NOMO-1 treated with dmso at 0.1 percent for 144 hours (cell line): ENCODE data around the gene RNF224.
A peak's percentile ranks its signal among the peaks of the same experiment; 100 is the strongest.

Source experiments
- DNase-seq: peaks from one replicate; lab custom pipeline; 2025; ENCODE audit not compliant: unreplicated experiment; lab: John Stamatoyannopoulos, UW

The RNF224 gene

GRCh38 chr9:137225699-137226331 is 1.5 kb upstream of the RNF224 start:
- DNase-seq, result no peak

- DNase-seq, result no peak
Measured at GRCh38 chr9:137226338-137227053, 806 bp upstream of the RNF224 start.

- DNase-seq, result no peak
Measured at GRCh38 chr9:137227853-137228505, 677 bp downstream of the RNF224 start.

DNA sequence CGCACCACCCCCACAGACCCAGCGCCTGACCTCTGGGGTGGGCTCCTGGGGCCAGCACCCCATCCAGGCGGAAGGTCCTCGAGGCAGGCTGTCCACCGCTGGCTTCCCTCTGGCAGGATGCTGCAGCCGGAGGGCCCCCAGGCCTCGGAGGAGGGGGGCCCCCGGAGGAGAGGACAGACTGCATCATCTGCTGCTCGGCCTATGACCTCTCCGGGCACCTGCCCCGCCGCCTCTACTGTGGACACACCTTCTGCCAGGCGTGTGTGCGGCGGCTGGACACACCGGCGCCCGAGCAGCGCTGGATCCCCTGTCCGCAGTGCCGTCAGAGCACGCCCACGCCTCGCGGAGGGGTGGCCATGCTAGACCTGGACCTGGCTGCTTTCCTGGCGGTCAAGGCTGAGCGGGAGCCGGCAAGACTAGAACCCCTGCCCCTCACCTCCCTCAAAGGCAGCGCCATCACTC is 1.2 kb downstream of the RNF224 start:
- DNase-seq, result no peak

DNA sequence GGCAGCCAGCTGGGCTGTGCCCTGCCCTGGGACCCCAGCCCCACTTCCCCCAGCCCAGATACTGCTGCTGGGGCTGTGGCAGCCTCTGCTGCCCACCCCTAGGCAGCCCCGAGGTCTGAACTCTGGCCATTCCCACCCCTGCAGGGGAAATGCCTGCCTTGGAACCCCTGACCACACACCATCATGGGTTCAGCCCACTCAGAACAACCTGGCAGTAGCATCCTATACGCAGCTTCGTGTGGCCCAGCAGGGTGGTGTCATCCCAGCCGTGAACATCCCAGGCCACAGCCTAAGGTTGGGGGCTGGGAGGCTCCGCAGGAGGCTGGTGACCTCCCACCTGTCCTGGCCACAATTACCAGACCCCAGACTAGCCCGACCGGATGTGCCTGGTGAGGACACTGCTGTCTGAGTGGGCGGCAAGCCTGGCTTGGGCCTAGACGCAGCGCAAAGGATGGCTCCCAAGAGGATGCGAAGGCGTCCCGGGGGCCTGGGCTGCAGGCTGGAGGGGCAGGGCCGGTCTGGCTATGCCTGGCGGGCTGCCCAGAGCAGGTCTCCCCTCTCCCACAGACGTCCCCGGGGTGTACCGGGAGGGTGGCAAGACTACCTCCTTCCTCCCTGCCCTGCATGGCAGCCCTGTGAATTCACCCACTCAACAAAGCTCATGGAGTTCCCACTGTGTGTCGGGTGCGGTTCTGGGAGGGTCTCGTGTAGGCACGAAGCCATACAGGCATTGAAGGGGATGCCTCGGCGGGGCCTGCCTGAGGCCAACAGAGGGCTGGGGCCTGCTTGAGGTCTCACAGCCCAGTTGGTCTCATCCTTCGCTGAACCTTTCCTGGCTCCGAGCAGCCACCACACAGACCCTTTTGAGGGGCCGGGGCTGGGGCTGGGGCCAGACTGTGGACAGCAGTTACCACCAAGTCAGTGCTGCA is 1.9 kb downstream of the RNF224 start:
- no peak for DNase-seq

GRCh38 chr9:137229903-137230704 is 2.8 kb downstream of the RNF224 start:
- DNase-seq, result no peak

GRCh38 chr9:137230705-137231371 is 3.5 kb downstream of the RNF224 start, which contains the start of gene SLC34A3:
SLC34A3 (plus strand) TSS chr9:137230901; CDS start chr9:137231703, 802 bp downstream.
- DNase-seq, result no peak

GRCh38 chr9:137231372-137232039 is 4.2 kb downstream of the RNF224 start:
- no peak for DNase-seq

DNA sequence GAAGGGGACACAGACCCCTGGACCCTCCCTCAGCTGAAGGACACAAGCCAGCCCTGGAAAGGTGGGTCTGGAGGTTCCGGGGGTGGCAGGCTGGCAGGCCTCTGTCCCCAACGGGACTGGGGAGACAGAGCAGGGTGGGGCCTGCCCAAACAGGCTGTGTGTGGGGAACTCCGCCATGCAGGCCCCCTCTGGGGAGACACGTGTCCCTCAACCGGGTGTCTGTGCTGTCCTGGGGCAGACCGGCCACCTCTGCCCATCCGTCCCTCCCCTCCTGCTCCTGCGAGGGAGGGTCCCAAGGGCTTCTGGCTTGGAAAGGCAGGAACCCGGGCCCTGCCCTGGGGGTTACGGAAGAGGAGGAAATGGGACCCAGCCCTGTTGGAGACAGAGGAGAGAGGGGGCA is 4.8 kb downstream of the RNF224 start:
- DNase-seq, result no peak

- DNase-seq, result no peak
Measured at GRCh38 chr9:137232510-137232909, 5.2 kb downstream of the RNF224 start.

DNA sequence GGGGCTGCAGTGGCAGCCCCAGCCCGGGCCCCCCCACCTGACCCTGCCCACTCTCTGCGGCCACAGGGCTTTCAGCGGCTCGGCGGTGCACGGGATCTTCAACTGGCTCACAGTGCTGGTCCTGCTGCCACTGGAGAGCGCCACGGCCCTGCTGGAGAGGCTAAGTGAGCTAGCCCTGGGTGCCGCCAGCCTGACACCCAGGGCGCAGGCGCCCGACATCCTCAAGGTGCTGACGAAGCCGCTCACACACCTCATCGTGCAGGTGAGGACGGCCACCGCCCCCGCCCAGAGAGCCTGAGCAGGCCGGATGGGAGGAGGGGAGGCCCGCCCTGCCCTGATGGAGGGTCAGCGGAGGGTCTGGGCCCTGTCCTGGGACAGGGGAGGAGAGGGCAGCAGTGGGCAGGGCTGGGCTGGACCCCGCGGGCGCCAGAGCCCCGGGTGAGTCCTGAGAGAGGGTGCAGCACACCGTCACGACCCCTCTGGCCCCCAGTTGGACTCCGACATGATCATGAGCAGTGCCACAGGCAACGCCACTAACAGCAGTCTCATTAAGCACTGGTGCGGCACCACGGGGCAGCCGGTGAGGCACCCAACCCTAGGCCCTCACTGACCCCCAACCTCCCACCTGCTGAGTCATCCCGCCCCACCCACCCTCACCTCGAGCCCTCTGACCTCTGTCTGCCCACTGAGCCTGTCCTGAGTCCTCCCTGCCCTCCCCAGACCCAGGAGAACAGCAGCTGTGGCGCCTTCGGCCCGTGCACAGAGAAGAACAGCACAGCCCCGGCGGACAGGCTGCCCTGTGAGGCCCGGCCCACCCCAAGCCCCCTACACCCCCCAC is 6.1 kb downstream of the RNF224 start:
- DNase-seq, result no peak

DNA sequence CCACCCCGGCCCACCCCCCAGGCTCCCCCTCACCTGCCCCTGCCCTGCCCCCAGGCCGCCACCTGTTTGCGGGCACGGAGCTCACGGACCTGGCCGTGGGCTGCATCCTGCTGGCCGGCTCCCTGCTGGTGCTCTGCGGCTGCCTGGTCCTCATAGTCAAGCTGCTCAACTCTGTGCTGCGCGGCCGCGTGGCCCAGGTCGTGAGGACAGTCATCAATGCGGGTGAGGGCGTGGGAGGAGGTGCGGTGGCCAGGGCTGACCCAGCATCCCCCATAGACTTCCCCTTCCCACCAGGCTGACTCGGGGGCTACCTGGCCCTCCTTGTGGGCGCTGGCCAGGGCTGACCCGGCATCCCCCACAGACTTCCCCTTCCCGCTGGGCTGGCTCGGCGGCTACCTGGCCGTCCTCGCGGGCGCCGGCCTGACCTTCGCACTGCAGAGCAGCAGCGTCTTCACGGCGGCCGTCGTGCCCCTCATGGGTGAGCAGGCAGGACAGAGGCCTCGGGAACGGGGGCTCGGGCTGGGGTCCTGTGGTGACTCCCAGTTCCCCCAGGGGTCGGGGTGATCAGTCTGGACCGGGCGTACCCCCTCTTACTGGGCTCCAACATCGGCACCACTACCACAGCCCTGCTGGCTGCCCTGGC is 6.9 kb downstream of the RNF224 start:
- no peak for DNase-seq

DNA sequence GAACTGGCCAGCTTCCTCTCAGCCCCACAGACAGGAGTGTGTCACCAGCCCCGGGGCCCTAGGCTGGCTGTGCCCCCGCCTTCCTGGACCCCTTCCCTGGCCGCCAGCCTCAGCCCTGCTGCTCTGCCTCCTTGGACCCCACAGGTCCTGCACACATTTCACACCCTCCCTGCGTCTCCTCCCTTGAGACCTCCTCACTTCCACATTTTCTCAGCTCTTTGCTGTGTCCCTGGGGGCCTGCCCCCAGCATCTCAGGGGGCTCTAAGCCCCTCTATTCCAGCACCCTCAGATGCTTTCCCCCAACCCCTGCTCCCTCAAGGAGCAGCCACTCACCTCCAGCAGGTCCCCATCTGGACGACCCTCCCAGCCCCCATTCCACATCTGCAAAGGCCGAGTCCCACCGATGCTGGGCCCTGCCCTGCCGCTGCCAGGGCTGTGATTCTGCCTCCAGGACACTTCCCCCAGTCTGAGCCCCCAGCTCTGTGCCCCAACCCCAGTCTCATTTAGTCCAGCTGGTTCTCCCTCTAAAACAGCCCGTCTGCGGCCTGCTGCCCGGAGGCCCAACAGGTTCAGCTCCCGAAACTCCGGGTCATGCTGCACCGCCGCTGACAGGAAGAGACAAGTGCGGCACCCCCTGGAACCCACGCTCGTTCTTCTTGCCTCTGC is 7.6 kb downstream of the RNF224 start:
- DNase-seq, result no peak

DNA sequence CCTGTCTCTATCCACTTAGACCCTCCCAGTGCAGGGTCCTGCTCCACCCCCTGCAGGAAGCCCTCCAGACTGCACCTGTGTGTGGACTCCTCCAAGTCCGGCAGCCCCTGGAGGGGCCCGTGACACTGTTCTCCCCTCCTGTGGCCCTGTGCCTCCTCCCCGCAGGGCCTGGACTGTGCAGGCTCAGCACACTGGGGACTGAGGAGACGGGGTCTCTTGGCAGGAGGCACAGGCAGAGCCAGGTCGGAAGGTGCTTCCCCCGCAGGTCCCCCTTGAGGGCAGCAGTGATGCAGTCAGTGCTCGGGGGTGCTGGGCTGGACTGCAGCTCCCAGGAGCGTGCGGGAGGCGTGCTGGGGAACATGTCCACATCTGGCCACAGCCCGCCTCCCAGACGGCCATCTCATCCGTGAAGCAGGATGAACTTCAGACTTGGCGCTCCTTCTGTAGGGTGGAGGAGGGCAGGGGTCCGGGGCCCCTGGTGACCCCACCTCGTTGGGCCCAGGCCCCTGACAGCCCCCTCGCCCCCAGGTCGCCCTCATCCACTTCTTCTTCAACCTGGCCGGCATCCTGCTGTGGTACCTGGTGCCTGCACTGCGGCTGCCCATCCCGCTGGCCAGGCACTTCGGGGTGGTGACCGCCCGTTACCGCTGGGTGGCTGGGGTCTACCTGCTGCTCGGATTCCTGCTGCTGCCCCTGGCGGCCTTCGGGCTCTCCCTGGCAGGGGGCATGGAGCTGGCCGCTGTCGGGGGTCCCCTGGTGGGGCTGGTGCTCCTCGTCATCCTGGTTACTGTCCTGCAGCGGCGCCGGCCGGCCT is 8.3 kb downstream of the RNF224 start:
- no peak for DNase-seq

DNA sequence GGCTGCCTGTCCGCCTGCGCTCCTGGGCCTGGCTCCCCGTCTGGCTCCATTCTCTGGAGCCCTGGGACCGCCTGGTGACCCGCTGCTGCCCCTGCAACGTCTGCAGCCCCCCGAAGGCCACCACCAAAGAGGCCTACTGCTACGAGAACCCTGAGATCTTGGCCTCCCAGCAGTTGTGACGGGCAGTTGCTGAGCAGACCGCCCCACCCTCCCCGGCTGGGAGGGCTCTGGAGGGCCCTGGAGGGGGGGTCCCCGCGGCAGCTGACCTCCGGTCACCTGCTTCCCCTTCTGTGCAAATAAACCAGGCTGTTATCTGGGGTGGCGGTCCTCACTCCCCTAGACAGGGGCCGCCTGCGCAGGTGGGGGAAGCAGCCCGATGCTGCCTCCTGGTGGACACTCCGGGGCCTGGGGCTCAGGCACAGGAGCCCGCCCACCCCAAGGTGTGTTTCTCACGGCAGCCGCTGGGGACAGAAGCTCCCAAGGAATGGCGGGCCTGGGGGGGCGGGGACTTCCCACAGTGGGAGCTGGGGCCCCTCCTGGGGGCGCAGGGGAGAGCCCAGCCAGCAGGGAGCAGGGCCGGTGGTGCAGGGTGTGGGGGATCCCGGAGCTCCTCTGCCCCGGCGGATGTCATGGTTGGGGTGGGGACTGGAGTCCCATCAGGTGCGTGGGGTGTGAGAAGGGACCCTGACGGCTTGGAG is 9.1 kb downstream of the RNF224 start:
- DNase-seq, result peak; percentile 72

DNA sequence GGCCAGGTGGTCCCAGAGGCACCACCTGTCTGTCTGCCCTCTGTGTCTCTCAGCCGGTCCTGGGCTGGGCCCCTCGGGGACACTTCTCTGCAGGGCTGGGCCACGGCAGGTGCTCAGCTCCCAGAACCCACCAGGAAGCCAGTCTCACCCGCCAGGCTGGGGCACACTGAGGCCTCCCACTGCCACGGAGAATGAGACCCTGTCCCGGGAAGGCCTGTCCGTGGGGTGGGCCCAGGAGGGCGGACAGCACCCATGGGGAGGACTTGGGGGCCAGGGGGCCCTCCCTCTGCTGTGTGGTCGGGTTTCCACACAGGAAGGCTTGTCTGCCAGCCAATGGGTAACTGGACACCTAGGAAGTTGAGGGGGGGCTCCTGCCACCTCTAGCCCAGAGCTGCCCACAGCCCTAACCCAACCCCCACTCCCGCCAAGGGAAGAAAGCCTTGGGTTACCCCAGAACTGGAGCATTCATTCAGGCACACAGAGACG is 9.7 kb downstream of the RNF224 start:
- DNase-seq, result no peak
